GM12878 (cell line): Measurements from ENCODE around the gene VSIG10L. TPM values are rescaled to one million over a fixed set of nuclear protein-coding genes. Genes with fewer than 3 reads are reported as not detected.

ENCODE experiments used
- ATF7 ChIP-seq: fragments of 450-650 bp; IDR thresholded peaks from 2 replicates; pipeline ENCODE4 v1.6.1; 2016; ENCODE audit warnings: low read depth, mild to moderate bottlenecking
- BCL11A ChIP-seq: IDR thresholded peaks from 2 replicates; pipeline ENCODE4 v1.6.1; 2011; ENCODE audit warnings: low read depth, low read length
- CBFB ChIP-seq: IDR thresholded peaks from 2 replicates; pipeline ENCODE4 v1.6.1; 2016; ENCODE audit warnings: antibody characterized with exemption, low read depth
- CHD2 ChIP-seq: IDR thresholded peaks from 2 replicates; pipeline ENCODE4 v1.6.1; 2011; ENCODE audit warnings: low read depth, low read length, improper control_type of control experiment, borderline replicate concordance
- CREM ChIP-seq: IDR thresholded peaks from 2 replicates; pipeline ENCODE4 v1.6.1; 2014; ENCODE audit warnings: antibody characterized with exemption, low read depth
- E2F8 ChIP-seq: fragments of 450-650 bp; IDR thresholded peaks from 2 replicates; pipeline ENCODE4 v1.6.1; 2018; ENCODE audit warnings: mild to moderate bottlenecking, low read depth, moderate library complexity; ENCODE audit not compliant: partially characterized antibody
- ETV6 ChIP-seq, 2 experiments: fragments of 450-650 bp in 1 of 2; IDR thresholded peaks in 1 of 2; conservative IDR thresholded peaks in 1 of 2; 2 replicates each; pipeline ENCODE4 v1.6.1; 2014; ENCODE audit warnings: antibody characterized with exemption in 1 of 2, borderline replicate concordance in 1 of 2, low read depth in 1 of 2, mild to moderate bottlenecking in 1 of 2, moderate library complexity in 1 of 2
- HDGF ChIP-seq: fragments of 450-650 bp; IDR thresholded peaks from 2 replicates; pipeline ENCODE4 v1.6.1; 2016; ENCODE audit warnings: antibody characterized with exemption
- MLLT1 ChIP-seq: fragments of 450-650 bp; IDR thresholded peaks from 2 replicates; pipeline ENCODE4 v1.6.1; 2016; ENCODE audit warnings: mild to moderate bottlenecking
- MTA2 ChIP-seq: fragments of 450-650 bp; IDR thresholded peaks from 2 replicates; pipeline ENCODE4 v1.6.1; 2016; ENCODE audit warnings: low read depth, mild to moderate bottlenecking, moderate library complexity
- MTA3 ChIP-seq: IDR thresholded peaks from 2 replicates; pipeline ENCODE4 v1.6.1; 2012; ENCODE audit warnings: low read length, inconsistent platforms, borderline replicate concordance
- NBN ChIP-seq: fragments of 450-650 bp; IDR thresholded peaks from 2 replicates; pipeline ENCODE4 v1.6.1; 2016
- NFIC ChIP-seq: IDR thresholded peaks from 2 replicates; pipeline ENCODE4 v1.6.1; 2012; ENCODE audit warnings: low read depth, mild to moderate bottlenecking, inconsistent platforms, low read length, moderate library complexity
- PML ChIP-seq: IDR thresholded peaks from 2 replicates; pipeline ENCODE4 v1.6.1; 2012; ENCODE audit warnings: low read length, inconsistent platforms
- POLR2AphosphoS2 ChIP-seq: IDR thresholded peaks from 2 replicates; pipeline ENCODE4 v1.6.1; 2011; ENCODE audit warnings: low read depth, mild to moderate bottlenecking, low read length, improper control_type of control experiment, moderate library complexity
- RELB ChIP-seq: fragments of 450-650 bp; IDR thresholded peaks from 2 replicates; pipeline ENCODE4 v1.6.1; 2017; ENCODE audit warnings: low read depth, mild to moderate bottlenecking, moderate library complexity
- RUNX3 ChIP-seq: IDR thresholded peaks from 2 replicates; pipeline ENCODE4 v1.6.1; 2012; ENCODE audit warnings: low read length, inconsistent platforms
- SREBF2 ChIP-seq: IDR thresholded peaks from 2 replicates; pipeline ENCODE4 v1.6.1; 2012; ENCODE audit warnings: mild to moderate bottlenecking, low read length
- YY1 ChIP-seq: IDR thresholded peaks from 2 replicates; pipeline ENCODE4 v1.6.1; 2011; ENCODE audit warnings: low read depth, mild to moderate bottlenecking, low read length
- ZNF687 ChIP-seq: fragments of 450-650 bp; IDR thresholded peaks from 2 replicates; pipeline ENCODE4 v1.6.1; 2017; ENCODE audit warnings: mild to moderate bottlenecking, moderate library complexity
- polyA plus RNA-seq, 11 experiments: library from polyadenylated mRNA; depleted of rRNA in 4 of 11; unstranded in 6 of 11; stranded (reverse) in 5 of 11; fragments of >200 nt; fragmentation: Nextera tagmentation in 4 of 11; fragmentation: Illumina TruSeq in 1 of 11; extraction: Ambion mirVana in 4 of 11; extraction: Trizol in 1 of 11; gene quantifications; 1 replicate in 1 of 11; 2 replicates in 10 of 11; pipeline versions ENCODE4 v1.2.1 to v1.2.3, GENCODE V29; 2011 to 2016; ENCODE audit warnings: inconsistent platforms in 2 of 11, missing spikeins in 2 of 11, low read depth in 1 of 11
- total RNA-seq, 4 experiments: library from RNA; depleted of rRNA in 3 of 4; stranded (reverse); fragments of >200 nt in 3 of 4; fragmentation: Illumina TruSeq in 1 of 4; extraction: Trizol in 1 of 4; gene quantifications; 2 replicates each; pipeline versions ENCODE4 v1.2.1 to v1.2.3, GENCODE V29; 2013 to 2021

The VSIG10L gene
- total and polyA plus RNA-seq, 10 of the 15 experiments (the other 5 are each of a cell fraction or from before 2014, with no cell fraction given) = 0.09 to 0.93 (median 0.49) TPM

- TF ChIP-seq E2F8 (peak; percentile 32), ETV6 (conservative IDR thresholded peaks at IDR 0.05 in 1 of 2, IDR thresholded peaks at IDR 0.05 in 1 of 2; ENCODE audit: borderline replicate concordance in 1 of 2, low read depth in 1 of 2) (peak in 1 of 2 experiments; percentile 34; a peak in 1 of 4 replicates), YY1 (no peak), HDGF (0 out of 2 replicates have a peak, but pooled peaks have one; percentile 36), RELB (peak; percentile 61; the same call in 1 of the 2 replicates), MLLT1 (peak; percentile 27; the same call in 1 of the 2 replicates), ATF7 (0 out of 2 replicates have a peak, but pooled peaks have one; percentile 67), POLR2AphosphoS2 (no peak), CREM (peak; percentile 65), NBN (peak; percentile 85), SREBF2 (no peak), CBFB (0 out of 2 replicates have a peak, but pooled peaks have one; percentile 71), RUNX3 (peak; percentile 89), PML (0 out of 2 replicates have a peak, but pooled peaks have one; percentile 53), NFIC (no peak; the same call in 1 of the 2 replicates), MTA3 (0 out of 2 replicates have a peak, but pooled peaks have one; percentile 28), BCL11A (0 out of 2 replicates have a peak, but pooled peaks have one; percentile 23), CHD2 (peak; percentile 39; the same call in 1 of the 2 replicates), ZNF687 (no peak), MTA2 (peak; percentile 77)
These were observed 30.9 kb upstream of the VSIG10L start, which contains the start of gene NKG7 (continued) for GRCh38 chr19:51372649-51373504.
